Caco-2 (cell line): ENCODE results near the gene GOLGA6A. TPM values are rescaled to one million over a fixed set of nuclear protein-coding genes. Genes with fewer than 3 reads are reported as not detected.

Experiments used
- BruUV-seq: library from RNA; stranded (reverse); fragments of 400-500 nt; replicated peaks from 2 replicates; lab custom pipeline; 2021; lab: Mats Ljungman, UMichigan
- CTCF ChIA-PET: fragments of 300-600 bp; sonication (Branson Sonifier 250); formaldehyde crosslinking; loops from one replicate; lab custom pipeline; 2022; ENCODE audit warnings: antibody characterized with exemption; lab: Charles Lee
- POLR2A ChIA-PET: fragments of 300-600 bp; sonication (Branson Sonifier 250); formaldehyde crosslinking; loops from one replicate; lab custom pipeline; 2022; ENCODE audit warnings: antibody characterized with exemption; lab: Charles Lee
- DNase-seq, 2 experiments: peaks; one replicate each; pipeline versions ENCODE4 v3.0.0 to v3.0.0-alpha.2; 2020 to 2022
- H3K27me3 ChIP-seq: replicated peaks from 2 replicates; pipeline ENCODE4 v1.6.0; 2011; ENCODE audit warnings: low read length; ENCODE audit not compliant: control insufficient read depth, insufficient read depth
- H3K36me3 ChIP-seq: 2 replicates; pipeline ENCODE4 v1.5.1; 2011; ENCODE audit warnings: low read length; ENCODE audit not compliant: control insufficient read depth, insufficient read depth
- H3K4me1 ChIP-seq: fragments of 250-450 bp; sonication (Bioruptor Pico); 2 replicates; pipeline ENCODE4 v1.5.1; 2020; ENCODE audit warnings: mild to moderate bottlenecking
- H3K4me3 ChIP-seq: 2 replicates; pipeline ENCODE4 v1.5.1; 2011; ENCODE audit warnings: low read depth, mild to moderate bottlenecking, control low read depth, low read length
- H3K9me3 ChIP-seq: fragments of 250-450 bp; sonication (Bioruptor Pico); 2 replicates; pipeline ENCODE4 v1.5.1; 2020; ENCODE audit warnings: mild to moderate bottlenecking, moderate library complexity
- H3K27ac Mint-ChIP-seq: one replicate; pipeline ENCODE4 v1.8.0; 2022; ENCODE audit warnings: mixed read lengths; ENCODE audit not compliant: unreplicated experiment
- H3K27me3 Mint-ChIP-seq: one replicate; pipeline ENCODE4 v1.8.0; 2022; ENCODE audit warnings: mixed read lengths; ENCODE audit not compliant: insufficient read depth, unreplicated experiment
- H3K36me3 Mint-ChIP-seq: one replicate; pipeline ENCODE4 v1.8.0; 2022; ENCODE audit warnings: mild to moderate bottlenecking, mixed read lengths; ENCODE audit not compliant: insufficient read depth, unreplicated experiment
- H3K4me1 Mint-ChIP-seq: one replicate; pipeline ENCODE4 v1.8.0; 2022; ENCODE audit warnings: low read depth, mixed read lengths; ENCODE audit not compliant: unreplicated experiment
- H3K4me3 Mint-ChIP-seq: one replicate; pipeline ENCODE4 v1.8.0; 2022; ENCODE audit warnings: mild to moderate bottlenecking, moderate library complexity, mixed read lengths; ENCODE audit not compliant: unreplicated experiment
- H3K9me3 Mint-ChIP-seq: one replicate; pipeline ENCODE4 v1.8.0; 2022; ENCODE audit warnings: mixed read lengths; ENCODE audit not compliant: unreplicated experiment
- CTCF ChIP-seq, 2 experiments: fragments of 200-600 bp in 1 of 2; IDR thresholded peaks; 1 replicate in 1 of 2; 2 replicates in 1 of 2; pipeline versions ENCODE4 v1.5.1 to v1.8.0; 2011 to 2022; ENCODE audit warnings: antibody characterized with exemption in 1 of 2, control low read depth in 1 of 2, inconsistent platforms in 1 of 2, low read depth in 1 of 2, low read length in 1 of 2, mild to moderate bottlenecking in 1 of 2, moderate library complexity in 1 of 2; ENCODE audit not compliant: insufficient read depth in 1 of 2, severe bottlenecking in 1 of 2, unreplicated experiment in 1 of 2
- intact Hi-C: fragments of 100-400 bp; cut with micrococcal nuclease; formaldehyde crosslinking; loops from one replicate; pipeline ENCODE4 v1.10.0; 2022; ENCODE audit not compliant: unreplicated experiment
- total RNA-seq: library from RNA; stranded (reverse); gene quantifications from 2 replicates; pipeline ENCODE4 v1.2.3, GENCODE V29; 2022

The GOLGA6A gene
- total RNA-seq, 1 experiment from 2014 or later = not detected

- H3K4me3 Mint-ChIP-seq = no peak overlapping the region
Measured at GRCh38 chr15:74041777-74042435, 40.4 kb downstream of the GOLGA6A start.

DNA sequence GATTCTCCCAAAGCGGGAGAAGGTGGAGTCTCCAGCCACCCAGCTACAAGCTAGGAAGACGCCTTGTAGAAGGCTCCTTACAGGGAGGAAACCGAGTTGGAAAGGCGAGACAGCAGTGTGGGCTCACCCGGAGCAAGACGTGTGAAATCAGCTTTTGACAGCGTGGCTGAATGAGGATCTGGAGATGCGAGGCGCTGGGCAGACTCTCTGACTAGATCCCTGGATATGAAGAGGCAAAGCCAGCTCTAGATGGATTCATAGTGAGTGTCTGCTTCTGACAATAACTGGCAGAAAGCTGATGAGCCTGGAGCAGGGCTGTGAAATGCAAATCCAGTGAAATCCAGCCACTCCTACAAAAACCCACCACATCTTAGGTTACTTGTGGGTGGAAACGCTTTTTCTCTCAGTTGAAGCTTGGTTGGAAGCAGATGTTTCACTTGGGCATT is 41.0 kb downstream of the GOLGA6A start:
- Mint-ChIP-seq H3K27me3 (peaks cover 8% of the 10 kb centered on the region), H3K27ac (no peak overlapping the region), H3K4me1 (no peaks in the 10 kb centered on the region), H3K9me3 (no peaks in the 10 kb centered on the region), H3K4me3 (no peak overlapping the region), H3K36me3 (no peaks in the 10 kb centered on the region)
- intact Hi-C loops = no loop called here
- BruUV-seq = no TSS peak
- no peak for DNase-seq
- Histone ChIP-seq H3K4me1 (no peaks in the 10 kb centered on the region), H3K9me3 (no peaks in the 10 kb centered on the region), H3K27me3 (no peaks in the 10 kb centered on the region), H3K4me3 (no peak overlapping the region), H3K36me3 (no peaks in the 10 kb centered on the region)
- no peak for TF ChIP-seq CTCF (IDR thresholded peaks at IDR 0.05; ENCODE audit: insufficient read depth in 1 of 2, low read depth in 1 of 2, low read length in 1 of 2, severe bottlenecking in 1 of 2, unreplicated experiment in 1 of 2)
- CTCF ChIA-PET = interaction anchor here (6.2 kb wide), 1 partner anchor 69 kb away, joined by 194 read pairs; no protein-coding TSS in a partner anchor
- POLR2A ChIA-PET = no interaction called here

More at GRCh38 chr15:74041777-74042435, 40.4 kb downstream of the GOLGA6A start:
- Mint-ChIP-seq H3K27me3 (peaks cover 8% of the 10 kb centered on the region), H3K27ac (no peak overlapping the region), H3K9me3 (no peaks in the 10 kb centered on the region), H3K36me3 (no peaks in the 10 kb centered on the region), H3K4me1 (no peaks in the 10 kb centered on the region)
- intact Hi-C loops = no loop called here
- Histone ChIP-seq H3K4me3 (no peak overlapping the region), H3K4me1 (no peaks in the 10 kb centered on the region), H3K27me3 (no peaks in the 10 kb centered on the region), H3K36me3 (no peaks in the 10 kb centered on the region), H3K9me3 (no peaks in the 10 kb centered on the region)
- ChIA-PET CTCF (no interaction called here), POLR2A (no interaction called here)
- BruUV-seq = no TSS peak
- DNase-seq = no peak
- TF ChIP-seq CTCF (IDR thresholded peaks at IDR 0.05; ENCODE audit: insufficient read depth in 1 of 2, low read depth in 1 of 2, low read length in 1 of 2, severe bottlenecking in 1 of 2, unreplicated experiment in 1 of 2) = no peak

DNA sequence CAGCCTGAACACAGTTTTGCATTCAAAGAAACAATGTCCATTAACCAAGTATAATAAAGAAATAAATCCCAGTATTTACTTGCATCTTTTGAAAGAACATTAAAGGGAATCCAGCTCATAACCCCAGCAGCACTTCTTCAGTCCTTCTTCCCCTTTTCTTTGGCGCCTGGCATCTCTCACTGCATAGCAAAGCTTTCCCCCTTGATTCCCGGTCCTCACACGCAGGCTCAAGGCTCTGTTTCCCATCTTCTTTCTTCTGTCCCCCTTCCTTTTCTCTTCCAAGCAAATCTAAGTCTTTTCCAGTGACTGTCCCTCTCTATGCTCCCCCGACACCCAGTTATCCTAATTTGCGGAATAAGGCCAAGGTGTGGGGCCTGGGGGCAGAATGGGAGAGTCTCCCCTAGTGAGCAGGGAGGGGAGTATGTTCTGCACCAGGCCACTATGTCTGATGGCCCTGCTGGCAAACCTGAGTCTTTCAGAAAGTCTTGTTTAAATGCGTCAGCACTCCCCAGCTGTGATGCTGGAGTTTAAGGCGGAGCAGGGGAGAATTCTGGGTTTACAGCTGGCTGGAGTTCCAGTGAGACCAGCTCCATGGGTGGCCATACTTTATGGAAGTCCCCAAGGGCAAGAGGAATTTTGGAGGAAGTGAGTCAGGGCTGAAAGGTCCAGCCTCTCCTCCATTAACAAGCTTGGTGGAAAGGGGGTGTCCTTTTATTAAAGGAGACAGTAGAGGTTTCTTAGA is 42.1 kb downstream of the GOLGA6A start:
- CTCF ChIA-PET = interaction anchor here (6.2 kb wide), 1 partner anchor 68 kb away, joined by 194 read pairs; no protein-coding TSS in a partner anchor
- Mint-ChIP-seq H3K27me3 (peaks cover 4% of the 10 kb centered on the region), H3K4me3 (no peak overlapping the region), H3K4me1 (no peaks in the 10 kb centered on the region), H3K27ac (no peak overlapping the region), H3K9me3 (no peaks in the 10 kb centered on the region), H3K36me3 (no peaks in the 10 kb centered on the region)
- Histone ChIP-seq H3K27me3 (no peaks in the 10 kb centered on the region), H3K4me3 (no peak overlapping the region), H3K9me3 (no peaks in the 10 kb centered on the region), H3K36me3 (no peaks in the 10 kb centered on the region), H3K4me1 (no peaks in the 10 kb centered on the region)
- no peak for DNase-seq
- BruUV-seq = no TSS peak
- POLR2A ChIA-PET = no interaction called here
- no peak for TF ChIP-seq CTCF (IDR thresholded peaks at IDR 0.05; ENCODE audit: insufficient read depth in 1 of 2, low read depth in 1 of 2, low read length in 1 of 2, severe bottlenecking in 1 of 2, unreplicated experiment in 1 of 2)
- intact Hi-C loops = no loop called here
